HEK293 (cell line): ENCODE results near the gene NANP.

Source experiments
- IKZF3 ChIP-seq: fragments of 450-650 bp; IDR thresholded peaks from 2 replicates; pipeline ENCODE4 v1.5.0; 2018; ENCODE audit warnings: missing biosample characterization, mild to moderate bottlenecking, missing genetic modification characterization, moderate library complexity
- KLF10 ChIP-seq: fragments of 450-650 bp; IDR thresholded peaks from 2 replicates; pipeline ENCODE4 v1.5.1; 2018; ENCODE audit warnings: missing biosample characterization, mild to moderate bottlenecking, missing genetic modification characterization
- KLF17 ChIP-seq: fragments of 450-650 bp; formaldehyde crosslinking; IDR thresholded peaks from 2 replicates; pipeline ENCODE4 v1.5.1; 2016; ENCODE audit warnings: missing biosample characterization, missing genetic modification characterization
- PRDM4 ChIP-seq: fragments of 450-650 bp; formaldehyde crosslinking; IDR thresholded peaks from 2 replicates; pipeline ENCODE4 v1.5.1; 2017; ENCODE audit warnings: missing biosample characterization, missing genetic modification characterization
- RBAK ChIP-seq: fragments of 450-650 bp; formaldehyde crosslinking; IDR thresholded peaks from 2 replicates; pipeline ENCODE4 v1.5.1; 2016; ENCODE audit warnings: missing biosample characterization, missing genetic modification characterization
- SETDB1 ChIP-seq: IDR thresholded peaks from one replicate; pipeline ENCODE4 v1.6.1; 2017; ENCODE audit warnings: mild to moderate bottlenecking, low read length, moderate library complexity, mixed read lengths; ENCODE audit not compliant: insufficient read length
- YY1 ChIP-seq: fragments of 450-650 bp; formaldehyde crosslinking; IDR thresholded peaks from 2 replicates; pipeline ENCODE4 v1.5.1; 2018; ENCODE audit warnings: missing biosample characterization, missing genetic modification characterization
- ZBTB44 ChIP-seq: fragments of 450-650 bp; IDR thresholded peaks from 2 replicates; pipeline ENCODE4 v1.5.1; 2018; ENCODE audit warnings: missing biosample characterization, mild to moderate bottlenecking, missing genetic modification characterization
- ZBTB49 ChIP-seq: fragments of 450-650 bp; formaldehyde crosslinking; IDR thresholded peaks from 2 replicates; pipeline ENCODE4 v1.5.1; 2016; ENCODE audit warnings: missing biosample characterization, missing genetic modification characterization, low read depth
- ZNF266 ChIP-seq: fragments of 450-650 bp; formaldehyde crosslinking; IDR thresholded peaks from 2 replicates; pipeline ENCODE4 v1.5.1; 2016; ENCODE audit warnings: missing biosample characterization, missing genetic modification characterization, low read depth
- ZNF274 ChIP-seq, 2 experiments: fragments of 200-500 bp in 1 of 2; fragments of 450-650 bp in 1 of 2; sonication (Bioruptor generic) in 1 of 2; formaldehyde crosslinking in 1 of 2; IDR thresholded peaks; 2 replicates each; pipeline versions ENCODE4 v1.5.1 to v1.6.1; 2014 to 2016; ENCODE audit warnings: borderline replicate concordance in 1 of 2, inconsistent platforms in 1 of 2, low read length in 1 of 2, missing biosample characterization in 1 of 2, missing genetic modification characterization in 1 of 2
- TF ChIP-seq, protein P1 (sequence below): fragments of 450-650 bp; formaldehyde crosslinking; IDR thresholded peaks from 2 replicates; pipeline ENCODE4 v1.5.1; 2016; ENCODE audit warnings: missing biosample characterization, missing genetic modification characterization
- TF ChIP-seq, protein P2 (sequence below): fragments of 450-650 bp; formaldehyde crosslinking; IDR thresholded peaks from 2 replicates; pipeline ENCODE4 v1.5.1; 2017; ENCODE audit warnings: missing biosample characterization, missing genetic modification characterization
- TF ChIP-seq, protein P3 (sequence below): fragments of 450-650 bp; formaldehyde crosslinking; IDR thresholded peaks from 2 replicates; pipeline ENCODE4; 2016; ENCODE audit warnings: missing biosample characterization, missing genetic modification characterization

- TF ChIP-seq PRDM4 (tag by site-specific recombination) = no peak
- TF ChIP-seq IKZF3 (tag by site-specific recombination) = no peak
- TF ChIP-seq, protein P1, sequence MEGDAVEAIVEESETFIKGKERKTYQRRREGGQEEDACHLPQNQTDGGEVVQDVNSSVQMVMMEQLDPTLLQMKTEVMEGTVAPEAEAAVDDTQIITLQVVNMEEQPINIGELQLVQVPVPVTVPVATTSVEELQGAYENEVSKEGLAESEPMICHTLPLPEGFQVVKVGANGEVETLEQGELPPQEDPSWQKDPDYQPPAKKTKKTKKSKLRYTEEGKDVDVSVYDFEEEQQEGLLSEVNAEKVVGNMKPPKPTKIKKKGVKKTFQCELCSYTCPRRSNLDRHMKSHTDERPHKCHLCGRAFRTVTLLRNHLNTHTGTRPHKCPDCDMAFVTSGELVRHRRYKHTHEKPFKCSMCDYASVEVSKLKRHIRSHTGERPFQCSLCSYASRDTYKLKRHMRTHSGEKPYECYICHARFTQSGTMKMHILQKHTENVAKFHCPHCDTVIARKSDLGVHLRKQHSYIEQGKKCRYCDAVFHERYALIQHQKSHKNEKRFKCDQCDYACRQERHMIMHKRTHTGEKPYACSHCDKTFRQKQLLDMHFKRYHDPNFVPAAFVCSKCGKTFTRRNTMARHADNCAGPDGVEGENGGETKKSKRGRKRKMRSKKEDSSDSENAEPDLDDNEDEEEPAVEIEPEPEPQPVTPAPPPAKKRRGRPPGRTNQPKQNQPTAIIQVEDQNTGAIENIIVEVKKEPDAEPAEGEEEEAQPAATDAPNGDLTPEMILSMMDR (tag by site-specific recombination) = no peak
- TF ChIP-seq, protein P2, sequence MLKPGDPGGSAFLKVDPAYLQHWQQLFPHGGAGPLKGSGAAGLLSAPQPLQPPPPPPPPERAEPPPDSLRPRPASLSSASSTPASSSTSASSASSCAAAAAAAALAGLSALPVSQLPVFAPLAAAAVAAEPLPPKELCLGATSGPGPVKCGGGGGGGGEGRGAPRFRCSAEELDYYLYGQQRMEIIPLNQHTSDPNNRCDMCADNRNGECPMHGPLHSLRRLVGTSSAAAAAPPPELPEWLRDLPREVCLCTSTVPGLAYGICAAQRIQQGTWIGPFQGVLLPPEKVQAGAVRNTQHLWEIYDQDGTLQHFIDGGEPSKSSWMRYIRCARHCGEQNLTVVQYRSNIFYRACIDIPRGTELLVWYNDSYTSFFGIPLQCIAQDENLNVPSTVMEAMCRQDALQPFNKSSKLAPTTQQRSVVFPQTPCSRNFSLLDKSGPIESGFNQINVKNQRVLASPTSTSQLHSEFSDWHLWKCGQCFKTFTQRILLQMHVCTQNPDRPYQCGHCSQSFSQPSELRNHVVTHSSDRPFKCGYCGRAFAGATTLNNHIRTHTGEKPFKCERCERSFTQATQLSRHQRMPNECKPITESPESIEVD (tag by site-specific recombination) = no peak
- TF ChIP-seq ZBTB49 (tag by site-specific recombination) = no peak
- no peak for TF ChIP-seq RBAK (tag by site-specific recombination)
- TF ChIP-seq SETDB1 = peak; percentile 99
- TF ChIP-seq KLF17 (tag by site-specific recombination) = no peak
- TF ChIP-seq, protein P3, sequence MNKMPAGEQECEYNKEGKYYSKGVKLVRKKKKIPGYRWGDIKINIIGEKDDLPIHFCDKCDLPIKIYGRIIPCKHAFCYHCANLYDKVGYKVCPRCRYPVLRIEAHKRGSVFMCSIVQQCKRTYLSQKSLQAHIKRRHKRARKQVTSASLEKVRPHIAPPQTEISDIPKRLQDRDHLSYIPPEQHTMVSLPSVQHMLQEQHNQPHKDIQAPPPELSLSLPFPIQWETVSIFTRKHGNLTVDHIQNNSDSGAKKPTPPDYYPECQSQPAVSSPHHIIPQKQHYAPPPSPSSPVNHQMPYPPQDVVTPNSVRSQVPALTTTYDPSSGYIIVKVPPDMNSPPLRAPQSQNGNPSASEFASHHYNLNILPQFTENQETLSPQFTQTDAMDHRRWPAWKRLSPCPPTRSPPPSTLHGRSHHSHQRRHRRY = no peak
- no peak for TF ChIP-seq ZBTB44
- no peak for TF ChIP-seq KLF10 (tag by site-specific recombination)
- TF ChIP-seq ZNF266 (tag by site-specific recombination) = no peak
- TF ChIP-seq YY1 (tag by site-specific recombination) = no peak
- no peak for TF ChIP-seq ZNF274 (IDR thresholded peaks at IDR 0.05; ENCODE audit: low read length)
- TF ChIP-seq ZNF274 (tag by site-specific recombination; IDR thresholded peaks at IDR 0.05; ENCODE audit: borderline replicate concordance) = no peak
Observed at GRCh38 chr20:25637247-25637646, 13.4 kb upstream of the NANP start.
